ENCODE results near the gene SLC16A4.
"Not testable (repeated sequence)": the region's sequence is repeated elsewhere in the genome, so short reads cannot be mapped to it uniquely, and the experiment has no call there.

SLC16A4 gene
- total RNA-seq: 0.35 to 0.66 reads per million in 2 experiments

DNA sequence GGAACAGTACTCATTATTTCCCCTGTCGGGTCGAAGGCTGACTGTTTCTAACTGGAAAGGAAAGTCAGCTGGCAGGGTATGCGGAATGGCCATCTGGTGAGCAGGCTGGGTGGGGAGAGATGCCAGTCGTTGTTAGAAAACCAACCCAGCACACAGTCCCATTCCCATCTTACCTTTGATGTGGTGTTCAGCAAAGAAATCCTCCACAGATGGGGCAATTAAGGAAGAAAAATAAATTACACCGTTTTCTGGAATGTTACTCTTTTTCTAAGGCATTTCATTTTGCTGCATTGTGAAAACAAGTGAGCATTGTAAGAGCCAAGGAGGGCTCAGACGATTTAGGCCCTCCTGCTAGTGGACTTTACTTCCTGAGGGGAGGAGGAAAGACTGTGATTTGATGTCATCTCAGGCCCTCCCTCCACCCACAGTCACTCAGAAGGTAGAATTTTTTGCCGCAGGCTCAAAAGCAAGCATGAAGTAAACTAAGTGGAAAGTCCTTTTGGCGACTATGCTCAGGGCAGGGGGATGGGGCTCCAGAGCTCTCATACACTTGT lies at the start of gene SLC16A4:
Gene SLC16A4 (minus strand): TSS at position 335 of the 554 bp plus-strand sequence. CDS start 1,703 bp downstream, outside the sequence.
- no peak for DNase-seq (ENCODE audit: low read depth)

DNA sequence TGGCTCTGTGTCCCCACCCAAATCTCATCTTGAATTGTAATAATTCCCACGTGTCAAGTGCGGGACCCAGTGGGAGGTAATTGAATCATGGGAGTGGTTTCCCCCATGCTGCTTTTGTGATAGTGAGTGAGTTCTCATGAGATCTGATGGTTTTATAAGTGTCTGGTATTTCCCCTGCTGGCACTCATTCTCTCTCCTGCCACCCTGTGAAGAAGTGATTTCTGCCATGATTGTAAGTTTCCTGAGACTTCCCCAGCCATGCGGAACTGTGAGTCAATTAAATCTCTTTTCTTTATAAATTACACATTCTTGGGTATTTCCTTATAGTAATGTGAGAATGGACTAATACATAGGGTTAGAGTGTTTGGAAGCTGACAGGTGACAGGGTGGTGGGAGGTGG lies 49.0 kb upstream of the SLC16A4 start:
- not testable (repeated sequence) for DNase-seq (ENCODE audit: low read depth)

DNA sequence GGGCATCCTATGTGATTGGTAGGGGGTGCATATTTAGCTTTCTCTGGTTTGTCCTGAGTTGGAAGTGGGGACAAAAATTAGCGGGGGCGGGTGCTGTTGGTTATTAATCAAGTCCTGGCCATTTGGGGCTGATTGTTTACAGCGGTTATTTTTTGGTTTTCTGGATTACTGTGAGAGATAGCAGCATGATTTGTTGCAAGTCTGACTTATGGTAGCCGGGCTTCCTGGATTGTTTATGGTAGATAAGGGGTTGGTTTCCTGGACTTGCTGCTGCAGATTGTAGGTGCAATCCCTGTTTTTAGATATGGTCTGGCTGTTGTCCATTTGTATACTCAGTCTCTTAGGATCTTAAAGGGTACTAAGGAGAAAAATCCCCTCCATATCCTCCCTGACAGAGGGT lies 48.1 kb upstream of the SLC16A4 start:
- DNase-seq (ENCODE audit: low read depth): no peak

DNA sequence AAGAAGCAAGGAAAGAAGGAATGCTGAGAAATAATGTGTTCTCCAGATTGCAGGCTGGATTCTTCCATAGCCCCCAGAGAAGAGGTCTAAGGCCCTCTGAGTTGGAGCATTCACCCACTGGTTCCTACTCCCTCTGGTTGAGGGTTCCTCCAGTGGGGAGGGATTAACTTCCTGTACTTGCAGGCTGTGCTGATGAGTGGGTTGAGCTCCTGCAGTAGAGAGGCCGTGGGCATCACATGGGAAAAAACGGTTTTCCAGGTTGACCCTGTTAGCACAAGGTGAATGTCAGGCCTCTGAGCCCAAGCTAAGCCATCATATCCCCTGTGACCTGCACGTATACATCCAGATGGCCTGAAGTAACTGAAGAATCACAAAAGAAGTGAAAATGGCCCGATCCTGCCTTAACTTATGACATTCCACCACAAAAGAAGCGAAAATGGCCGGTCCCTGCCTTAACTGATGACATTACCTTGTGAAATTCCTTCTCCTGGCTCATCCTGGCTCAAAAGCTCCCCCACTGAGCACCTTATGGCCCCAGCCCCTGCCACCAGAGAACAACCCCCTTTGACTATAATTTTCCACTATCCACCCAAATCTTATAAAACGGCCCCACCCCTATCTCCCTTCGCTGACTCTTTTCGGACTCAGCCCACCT lies 46.9 kb upstream of the SLC16A4 start:
- DNase-seq (ENCODE audit: low read depth): not testable (repeated sequence)

DNA sequence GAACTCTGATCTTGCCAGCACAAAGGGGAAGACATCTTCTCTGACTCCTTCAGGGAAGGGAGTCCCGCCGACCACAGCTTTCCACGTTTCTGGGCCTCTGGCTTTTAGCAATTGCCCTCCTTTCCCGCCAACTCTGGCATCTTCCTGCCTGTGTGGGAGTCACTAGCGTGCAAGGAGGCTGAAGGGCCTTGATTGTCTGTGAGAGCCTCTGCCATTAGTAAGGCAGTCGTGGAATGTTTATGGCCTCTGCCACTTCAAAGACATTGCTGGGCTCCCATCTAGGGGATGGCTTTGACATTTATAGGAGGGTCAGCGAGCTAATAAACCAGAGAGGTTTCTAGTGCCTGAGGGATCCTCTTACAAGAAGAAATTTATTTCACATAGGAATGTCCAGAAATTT lies 45.8 kb upstream of the SLC16A4 start:
- DNase-seq (ENCODE audit: low read depth): no peak

DNA sequence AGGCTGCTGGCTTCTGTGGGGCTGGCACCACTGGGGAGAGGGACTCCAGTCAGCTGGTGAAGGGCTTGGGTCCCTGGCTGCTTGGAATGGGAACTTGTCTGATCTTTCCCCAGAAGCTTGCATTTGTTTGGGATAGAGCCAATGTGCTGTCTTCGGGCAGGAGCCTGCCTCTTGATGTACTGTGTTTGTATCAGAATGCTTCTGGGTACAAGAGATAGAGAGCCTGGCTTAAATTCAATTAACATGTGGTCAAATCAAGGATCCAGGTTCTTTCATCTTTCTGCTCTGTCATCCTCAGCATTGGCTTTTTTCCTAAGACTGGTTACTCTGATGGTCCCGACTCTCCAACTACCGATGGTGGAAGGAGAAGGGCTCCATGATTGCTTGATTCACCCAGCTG lies 44.1 kb upstream of the SLC16A4 start:
- DNase-seq (ENCODE audit: low read depth): no peak

DNA sequence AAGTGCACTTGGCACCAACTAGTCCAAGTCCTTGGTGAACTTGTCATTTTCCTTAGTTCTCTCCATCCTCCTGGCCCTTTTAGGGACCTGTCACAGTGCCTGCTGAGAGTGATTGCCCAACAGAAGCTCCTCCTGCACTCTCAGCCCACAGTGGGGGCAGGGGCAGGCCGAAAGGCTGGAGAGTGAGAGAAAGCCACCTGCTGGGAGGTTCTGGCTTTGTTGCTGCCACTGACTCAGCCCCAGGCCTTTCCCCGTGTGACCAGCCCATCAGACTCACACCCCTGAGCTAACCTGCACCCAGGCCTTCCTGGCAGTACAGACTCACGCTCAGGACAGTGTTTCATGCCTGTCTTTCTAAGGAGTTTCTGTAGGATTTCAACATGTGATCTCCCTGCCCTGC lies 43.0 kb upstream of the SLC16A4 start:
- DNase-seq (ENCODE audit: low read depth): no peak

DNA sequence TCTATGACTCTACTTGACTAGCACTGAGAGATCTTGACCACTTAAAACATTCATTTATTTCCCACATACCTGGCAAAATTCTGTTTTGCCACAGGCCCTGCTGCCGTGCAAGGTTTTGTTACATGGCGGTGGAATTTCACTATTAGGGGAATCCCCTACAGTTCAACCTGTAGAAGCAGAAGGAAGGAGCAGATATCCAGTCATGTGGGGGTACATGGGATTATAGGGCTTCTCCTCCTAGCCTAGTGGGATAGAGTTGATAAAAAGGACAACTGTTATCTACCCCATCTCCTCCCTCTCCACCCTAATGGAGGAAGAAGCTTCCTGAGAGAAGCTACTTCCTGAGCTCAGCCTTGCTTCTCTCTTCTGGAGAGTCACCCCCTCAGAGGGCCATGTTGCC lies 42.4 kb upstream of the SLC16A4 start:
- no peak for DNase-seq (ENCODE audit: low read depth)

DNA sequence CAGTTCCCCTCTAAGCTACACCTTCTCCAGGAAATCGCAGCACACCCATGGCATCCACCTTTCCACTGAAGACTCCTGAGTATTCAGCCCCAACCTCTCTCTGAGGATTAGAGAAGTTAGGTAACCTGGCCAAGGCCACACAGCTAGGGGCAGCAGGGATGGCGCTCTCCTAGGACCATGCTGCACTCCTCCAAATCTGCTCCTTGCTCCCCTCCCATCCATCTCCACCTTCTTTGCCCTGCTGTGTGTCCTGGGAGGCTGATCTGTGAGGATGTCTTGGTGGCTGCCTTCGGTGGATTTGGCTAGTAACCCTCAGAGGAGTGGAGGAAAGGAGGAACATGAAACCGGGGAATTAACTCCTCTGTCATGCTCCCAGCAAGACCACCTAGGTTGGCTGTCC lies 40.1 kb upstream of the SLC16A4 start:
- DNase-seq (ENCODE audit: low read depth): no peak

DNA sequence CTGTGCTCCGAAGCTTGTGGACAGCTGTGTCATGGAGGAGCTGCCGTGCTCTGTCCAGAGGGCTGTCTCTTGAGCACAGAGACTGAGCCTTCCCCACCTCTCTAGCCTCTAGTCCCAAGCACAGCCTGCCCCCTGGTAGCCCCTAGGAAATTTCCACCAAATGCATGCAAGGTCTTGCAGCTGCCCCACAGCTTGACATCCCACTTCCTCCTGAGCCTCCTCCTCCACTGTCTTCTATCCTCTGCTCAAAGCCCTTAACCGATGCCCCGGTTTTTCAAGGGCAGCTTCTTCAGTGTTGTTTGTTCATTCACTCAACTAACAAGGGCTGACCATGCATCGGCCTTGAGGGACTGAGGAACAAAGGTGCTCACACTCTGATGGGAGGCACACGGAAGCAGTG lies 39.5 kb upstream of the SLC16A4 start:
- DNase-seq (ENCODE audit: low read depth): no peak

DNA sequence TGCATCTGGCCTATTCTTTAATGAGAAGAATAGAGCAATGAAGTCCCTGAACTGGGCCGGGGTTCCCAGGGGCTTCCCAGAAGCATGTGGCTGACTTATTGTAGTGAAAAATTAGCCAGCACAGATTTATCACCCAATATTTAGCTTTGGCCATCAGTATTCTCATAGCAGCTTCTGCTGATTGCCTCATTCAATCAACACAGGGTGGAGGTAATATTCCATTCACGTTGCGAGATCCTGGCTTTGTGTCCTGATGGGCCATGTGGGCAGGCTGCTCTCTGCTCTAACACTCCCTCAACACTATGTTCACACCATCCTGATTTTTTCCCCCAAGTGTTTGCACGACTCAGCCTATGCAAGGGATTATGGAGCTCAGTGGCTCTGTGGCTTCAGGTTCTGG lies 38.1 kb upstream of the SLC16A4 start:
- DNase-seq (ENCODE audit: low read depth): no peak

DNA sequence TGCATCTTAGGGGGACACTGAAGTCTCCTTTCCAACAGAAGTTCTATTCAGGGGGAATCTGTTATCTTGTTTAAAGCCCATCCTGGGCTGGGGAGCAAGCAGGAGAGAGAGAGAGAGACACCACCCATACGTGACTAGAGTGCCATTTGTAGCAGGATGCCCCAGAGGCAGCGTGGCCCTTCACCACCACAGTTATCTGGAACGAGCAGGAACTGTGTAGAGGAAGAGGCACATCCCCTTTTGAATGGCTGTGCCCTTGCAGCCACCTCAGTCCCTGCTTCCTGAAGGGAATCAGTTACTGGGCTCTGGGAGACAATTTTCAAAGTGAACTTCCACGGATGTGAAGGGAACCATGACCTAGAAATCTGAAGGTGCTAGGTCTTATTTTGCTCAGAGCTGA lies 36.0 kb upstream of the SLC16A4 start:
- DNase-seq (ENCODE audit: low read depth): no peak

DNA sequence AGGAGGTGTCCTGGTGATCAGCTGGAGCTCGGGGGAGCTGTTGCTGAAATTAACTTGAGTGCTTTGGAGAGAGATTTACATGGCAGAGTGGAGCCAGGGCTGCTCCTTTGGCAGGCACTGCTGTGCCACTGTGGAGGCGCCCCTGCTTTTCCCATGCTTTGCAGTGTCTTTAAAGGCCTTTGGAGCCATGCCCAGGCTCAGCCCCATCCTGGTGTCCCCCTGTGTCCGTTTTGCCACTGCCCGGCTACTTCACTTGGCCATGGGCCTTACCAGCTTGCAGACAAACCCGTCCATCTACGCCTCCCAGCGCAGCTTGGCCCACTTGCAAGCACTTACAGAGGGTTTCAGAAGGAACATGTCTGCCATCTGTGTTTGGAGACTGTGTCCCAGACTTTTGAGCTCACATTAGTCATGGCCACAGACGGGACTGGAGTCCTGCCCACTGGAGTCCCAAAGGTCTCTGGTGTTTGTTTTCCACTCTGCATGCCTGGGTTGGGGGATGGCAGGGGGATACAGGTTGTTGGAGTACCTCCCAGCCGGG lies 34.9 kb upstream of the SLC16A4 start:
- no peak for DNase-seq (ENCODE audit: low read depth)

DNA sequence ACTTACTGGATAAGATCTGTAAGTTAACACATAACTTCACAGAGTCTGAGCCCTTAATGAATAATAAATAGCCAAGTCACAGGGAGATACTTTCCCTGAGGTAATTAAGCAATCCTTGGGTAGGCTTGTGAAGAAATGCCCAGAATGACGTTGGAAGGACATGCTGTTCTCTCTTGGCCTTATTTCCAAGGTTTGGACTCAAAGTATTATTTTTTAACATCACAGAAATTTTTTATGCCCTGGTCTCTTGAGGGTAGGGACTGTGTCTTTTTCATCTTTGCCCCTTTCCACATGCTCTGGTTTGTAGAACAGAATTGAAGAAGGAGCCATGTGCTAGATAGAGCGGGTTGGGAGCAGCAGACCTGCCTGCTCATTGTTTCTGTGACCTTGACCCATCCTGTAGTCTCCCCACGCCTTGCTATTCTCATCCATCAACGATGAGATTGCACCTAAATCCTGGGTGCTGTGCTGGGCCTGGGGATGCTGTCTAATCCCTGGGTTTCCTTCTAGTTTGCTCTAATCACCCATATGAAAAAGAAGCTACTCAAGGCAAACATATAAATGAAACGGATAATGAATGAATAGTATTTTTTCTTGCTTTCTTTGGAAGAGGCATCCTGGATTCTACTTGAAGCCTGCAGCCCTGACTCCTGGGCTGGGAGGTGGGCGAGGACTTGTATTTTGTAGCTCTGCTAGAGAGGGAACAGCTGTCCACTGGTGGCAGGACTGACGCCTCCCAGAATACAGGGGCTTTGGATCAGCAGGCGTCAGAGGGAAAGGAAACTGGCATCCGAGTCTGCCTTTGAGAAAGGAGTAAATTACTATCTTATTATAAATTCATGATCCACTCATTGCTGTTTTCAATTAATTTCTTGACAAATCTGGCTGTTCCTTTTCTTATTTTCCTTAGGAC lies 34.1 kb upstream of the SLC16A4 start:
- DNase-seq (ENCODE audit: low read depth): no peak

DNA sequence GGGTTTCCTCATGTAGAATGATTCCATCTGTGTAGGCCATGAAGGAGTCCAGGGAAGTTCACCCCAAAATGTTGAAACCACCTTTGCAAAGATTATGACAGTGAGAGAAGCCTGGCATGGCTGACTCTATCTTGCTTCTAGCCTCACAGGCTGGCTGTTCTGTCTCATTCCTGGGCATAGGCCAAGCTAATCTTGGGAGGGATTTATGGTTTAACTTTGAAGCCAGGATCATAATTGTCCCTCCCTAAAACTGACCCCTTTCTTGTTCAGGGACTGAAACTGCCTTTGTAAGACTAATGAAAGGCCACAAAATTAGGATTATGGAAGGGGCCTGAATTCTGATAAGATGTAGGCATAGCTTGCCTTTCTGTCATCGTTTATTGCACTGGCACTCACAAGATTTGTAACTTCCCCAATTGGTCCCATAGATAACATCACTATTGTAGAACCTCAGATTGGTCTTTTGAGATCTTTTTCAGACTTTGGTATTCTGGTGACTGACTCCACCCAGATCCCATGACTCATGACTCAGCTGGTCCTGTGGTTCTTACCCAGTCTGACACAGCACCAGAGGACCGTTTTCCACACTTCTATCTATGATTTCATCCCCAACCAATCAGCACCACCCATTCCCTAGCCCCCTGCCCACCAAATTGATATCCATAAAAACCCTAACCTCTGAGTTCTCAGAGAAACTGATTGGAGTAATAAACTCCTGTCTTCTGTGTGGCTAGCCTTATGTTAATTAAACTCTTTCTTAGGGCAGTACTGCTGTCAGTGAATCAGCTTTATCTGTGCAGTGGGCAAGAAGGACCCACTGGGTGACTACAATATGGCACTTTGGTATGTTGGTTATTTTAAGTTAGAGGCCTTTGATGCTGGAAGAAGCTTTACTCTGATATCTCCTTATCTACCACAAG lies 30.3 kb upstream of the SLC16A4 start:
- DNase-seq (ENCODE audit: low read depth): no peak

DNA sequence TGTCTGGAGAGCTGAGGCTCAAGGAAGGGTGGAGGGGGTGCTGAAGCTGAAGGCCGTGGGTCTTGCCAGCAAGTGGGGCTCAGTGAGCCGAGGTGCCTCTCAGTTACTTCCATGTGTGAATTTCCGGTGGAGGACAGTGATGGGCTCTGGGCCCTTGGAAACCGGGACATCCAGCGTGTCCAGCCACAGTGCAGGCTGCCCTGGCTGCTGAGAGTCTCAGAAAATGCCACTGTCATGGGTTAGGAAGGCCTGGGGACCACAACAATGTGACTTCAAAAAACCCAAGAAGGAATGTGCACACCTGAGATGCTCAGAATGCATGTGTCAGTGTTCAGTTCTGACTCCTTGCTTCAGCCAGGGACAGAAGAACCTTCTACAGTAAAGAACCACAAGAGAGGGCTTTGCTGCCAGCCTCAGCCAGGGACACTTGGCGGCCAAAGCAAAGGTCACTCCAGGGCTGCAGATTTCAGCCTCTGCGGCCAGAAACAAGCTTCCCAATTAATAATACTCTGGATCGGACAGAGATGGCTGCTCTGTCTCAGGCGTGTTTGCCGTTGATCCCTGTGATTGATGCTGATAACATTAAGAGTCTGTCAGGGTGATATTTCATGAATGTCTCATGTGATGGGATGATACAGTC lies 29.3 kb upstream of the SLC16A4 start:
- no peak for DNase-seq (ENCODE audit: low read depth)

DNA sequence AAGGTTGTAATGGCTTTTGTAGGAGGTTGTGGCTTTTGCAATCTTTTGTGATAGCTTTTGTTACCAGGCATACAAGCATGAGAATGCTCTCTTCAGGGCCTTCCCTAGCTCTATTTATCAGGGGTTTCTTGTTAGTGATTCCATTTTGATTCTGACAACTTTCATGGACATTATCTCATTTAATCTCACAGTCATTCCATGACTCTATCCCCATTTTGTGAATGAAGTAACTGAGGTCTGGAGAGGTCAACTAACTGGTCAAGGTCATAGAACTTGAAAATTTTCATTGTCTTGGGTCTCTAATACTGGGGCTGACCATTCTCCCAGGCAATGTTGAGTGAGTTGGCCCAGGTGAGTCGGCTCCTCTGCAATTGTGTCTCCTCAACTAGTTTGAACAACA lies 27.9 kb upstream of the SLC16A4 start:
- DNase-seq (ENCODE audit: low read depth): no peak

DNA sequence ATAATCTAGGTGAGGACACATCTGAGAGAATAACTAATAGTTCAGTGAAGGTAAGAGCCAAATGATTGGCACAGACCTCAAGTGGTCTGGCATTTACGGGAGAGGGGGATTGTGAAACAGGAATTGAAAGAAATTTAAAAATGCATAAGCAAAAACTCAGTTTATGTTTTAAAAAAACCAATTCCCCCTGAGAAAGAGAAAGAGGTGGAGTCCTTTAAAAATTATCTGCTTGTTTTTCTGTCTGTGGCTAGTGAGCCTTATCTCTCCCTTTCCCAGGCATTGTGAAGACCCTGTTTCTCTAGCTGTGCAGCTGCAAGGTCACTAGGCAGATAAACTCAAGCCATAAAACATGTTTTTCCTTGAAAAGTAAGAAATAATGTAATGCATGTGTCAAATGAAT lies 22.2 kb upstream of the SLC16A4 start:
- not testable (repeated sequence) for DNase-seq (ENCODE audit: low read depth)

DNA sequence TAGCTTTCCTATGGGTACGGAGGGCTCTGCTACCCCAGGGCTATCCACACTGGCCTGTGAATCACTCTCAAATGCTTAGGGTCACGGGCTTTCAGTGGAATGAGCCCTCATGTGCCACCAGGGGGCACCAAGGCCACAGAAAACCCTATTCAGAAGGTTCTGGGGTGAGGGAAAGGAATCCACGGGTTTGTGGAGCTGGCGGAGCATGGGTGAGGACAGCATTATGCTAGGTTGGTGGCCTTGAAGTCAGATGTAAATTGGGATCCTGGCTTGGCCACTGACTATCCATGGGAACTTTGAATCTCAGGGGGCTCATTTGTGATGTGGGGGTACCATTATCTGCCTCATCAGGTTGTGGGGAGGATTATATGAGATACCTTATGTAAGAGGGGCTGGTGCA lies 21.8 kb upstream of the SLC16A4 start:
- DNase-seq (ENCODE audit: low read depth): peak; percentile 32

DNA sequence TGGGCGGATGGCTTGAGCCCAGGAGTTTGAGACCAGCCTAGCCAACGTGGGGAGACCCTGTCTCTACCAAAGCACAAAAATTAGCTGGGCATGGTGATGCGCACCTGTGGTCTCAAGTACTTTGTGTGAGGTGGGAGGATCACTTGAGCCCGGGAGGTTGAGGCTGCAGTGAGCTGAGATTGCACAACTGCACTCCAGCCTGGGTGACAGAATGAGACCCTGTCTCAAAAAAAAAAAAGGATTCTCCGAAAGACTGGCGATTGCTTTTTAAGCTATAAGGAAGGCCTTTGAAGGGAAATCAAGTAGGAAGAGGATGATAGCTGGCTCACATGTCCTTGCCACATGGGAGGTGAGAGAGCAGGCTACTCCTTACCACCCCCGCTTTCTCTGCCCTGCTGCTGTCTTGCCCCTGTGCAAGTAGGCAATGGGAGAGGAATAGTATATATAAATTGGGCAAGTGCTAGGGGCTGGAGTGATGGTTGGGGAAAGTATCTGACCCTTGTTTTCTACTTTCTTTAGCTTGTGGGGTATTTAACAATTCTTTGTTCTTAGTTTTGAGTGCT lies 20.4 kb upstream of the SLC16A4 start:
- DNase-seq (ENCODE audit: low read depth): no peak

DNA sequence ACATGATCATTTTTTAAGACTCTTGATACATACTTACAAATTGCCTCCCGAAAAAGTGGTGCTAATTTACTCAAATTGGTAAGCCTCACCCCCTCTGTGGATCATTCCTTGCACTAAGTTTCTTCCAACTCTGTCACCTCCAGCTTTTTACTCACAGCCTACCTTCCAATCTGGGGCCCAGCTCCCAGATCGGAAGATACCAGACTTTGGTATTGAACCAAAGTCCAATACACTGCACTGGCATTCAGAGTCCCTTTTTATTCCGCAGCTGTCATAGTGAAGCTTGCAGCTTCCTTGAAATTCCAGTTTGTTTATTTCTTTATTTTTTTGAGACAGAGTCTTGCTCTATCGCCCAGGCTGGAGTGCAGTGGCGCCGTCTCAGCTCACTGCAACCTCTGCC lies 18.5 kb upstream of the SLC16A4 start:
- DNase-seq (ENCODE audit: low read depth): no peak

Measured in T follicular helper cell (primary cell).